Ovary (tissue), 9 donors: ENCODE results near the gene HDGF. TPM values are rescaled to one million over a fixed set of nuclear protein-coding genes. Genes with fewer than 3 reads are reported as not detected.

Source experiments
- DNase-seq, 5 donors: peaks; one replicate each; pipeline ENCODE4 v3.0.0-alpha.2; 2019 to 2020
- H3K27ac ChIP-seq, 2 donors: fragments of 200-600 bp; one replicate each; pipeline versions ENCODE4 v1.5.1 to v1.8.0; 2019 to 2022
- H3K27me3 ChIP-seq: fragments of 200-600 bp; one replicate; pipeline ENCODE4 v1.8.0; 2022
- H3K36me3 ChIP-seq: fragments of 200-600 bp; sonication (generic); one replicate; pipeline ENCODE4 v1.5.1; 2019
- H3K4me1 ChIP-seq: one replicate; pipeline ENCODE4 v1.8.1; 2013; ENCODE audit warnings: mild to moderate bottlenecking, moderate library complexity; ENCODE audit not compliant: insufficient read depth
- H3K4me3 ChIP-seq: fragments of 200-600 bp; sonication (generic); one replicate; pipeline ENCODE4 v1.5.1; 2017
- H3K9me3 ChIP-seq, 2 donors: fragments of 200-600 bp in 1 of 2; sonication (generic) in 1 of 2; one replicate each; pipeline versions ENCODE4 v1.5.1 to v1.8.1; 2013 to 2019; ENCODE audit warnings: mild to moderate bottlenecking in 1 of 2, moderate library complexity in 1 of 2
- EP300 ChIP-seq: sonication (generic); formaldehyde crosslinking; IDR thresholded peaks from one replicate; pipeline ENCODE4 v1.6.1; 2017; ENCODE audit warnings: antibody characterized with exemption
- POLR2A ChIP-seq: fragments of 450-650 bp; IDR thresholded peaks from one replicate; pipeline ENCODE4 v1.6.1; 2017; ENCODE audit warnings: antibody characterized with exemption, mild to moderate bottlenecking, moderate library complexity
- WGBS, 3 donors: extraction: QIAGEN DNeasy Blood & Tissue Kit in 1 of 3; methylation state at CpG; one replicate each; pipeline versions ENCODE4 v1.1.5 to v1.1.7; 2013 to 2017; 5-methylcytosine and 5-hydroxymethylcytosine counted together
- intact Hi-C, 4 donors: fragments of 100-400 bp; cut with DNase I; formaldehyde crosslinking; loops; one replicate each; pipeline versions ENCODE4 v1.11.0 to v1.15.1; 2022 to 2023
- polyA plus RNA-seq, 2 donors: library from polyadenylated mRNA; stranded (reverse); fragments of 200-250 nt in 1 of 2; fragments of 350-450 nt in 1 of 2; fragmentation: Illumina TruSeq in 1 of 2; extraction: RNeasy Lipid Tissue Mini Kit (QIAGEN cat#74804) in 1 of 2; gene quantifications; one replicate each; pipeline ENCODE4 v1.2.3, GENCODE V29; 2013 to 2014
- total RNA-seq, 7 donors: library from RNA; depleted of rRNA in 2 of 7; stranded (reverse); fragments of >200 nt in 2 of 7; fragmentation: NEBNext Ultra II Directional in 3 of 7; extraction: Animal tissue kit (Norgen Biotek cat#: 25700) in 3 of 7; gene quantifications; one replicate each; pipeline versions ENCODE4 v1.1.0 to v1.2.4, GENCODE V29; 2016 to 2023
- TF ChIP-seq, protein P1 (sequence below), 3 donors: fragments of 450-650 bp in 2 of 3; fragments of 200-600 bp in 1 of 3; IDR thresholded peaks; one replicate each; pipeline versions ENCODE4 v1.5.1 to v1.8.0; 2016 to 2022; ENCODE audit warnings: antibody characterized with exemption in 3 of 3, mild to moderate bottlenecking in 1 of 3
- donor health status: DM: no; HTN: no; CAD: no; lungs with moderate emphysema.
- donor health status: DM: no; HTN: no; CAD: no.
- donor health status: Bipolar disorder and iron deficiency.
- donor health status: DM: yes; HTN: yes; CAD: no.
- donor health status: DM: no; HTN: no; CAD: no.
- donor health status: DM: yes; HTN: yes; CAD: no.

HDGF gene
- total and polyA plus RNA-seq, 9 donors: 81.1 to 184 (median 146) TPM

DNA sequence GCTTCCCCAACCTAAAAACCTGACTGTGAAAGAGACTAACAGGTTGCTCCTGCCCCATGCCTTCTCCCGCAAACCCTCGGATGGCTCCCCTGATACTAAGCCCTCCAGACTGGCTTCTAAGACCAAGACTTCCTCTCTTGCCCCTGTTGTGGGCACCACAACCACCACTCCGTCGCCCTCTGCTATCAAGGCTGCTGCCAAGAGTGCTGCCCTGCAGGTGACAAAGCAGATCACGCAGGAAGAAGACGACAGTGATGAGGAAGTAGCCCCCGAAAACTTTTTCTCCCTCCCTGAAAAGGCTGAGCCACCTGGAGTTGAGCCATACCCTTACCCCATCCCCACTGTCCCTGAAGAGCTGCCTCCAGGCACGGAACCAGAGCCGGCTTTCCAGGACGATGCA lies 35.2 kb upstream of the HDGF start:
- intact Hi-C loops: no loop called here
- no peak overlapping the region for H3K27ac ChIP-seq
- H3K4me1 ChIP-seq: peaks cover under 1% of the 10 kb centered on the region
- H3K4me3 ChIP-seq: no peak overlapping the region
- H3K9me3 ChIP-seq: no peaks in the 10 kb centered on the region
- H3K27me3 ChIP-seq: no peaks in the 10 kb centered on the region
- DNase-seq: no peak
- WGBS, 3 donors: 90 to 91% (median 91%) methylated on average over 9 to 10 of the region's 10 CpGs
- TF ChIP-seq POLR2A (no peak), EP300 (no peak)
- TF ChIP-seq, protein P1, sequence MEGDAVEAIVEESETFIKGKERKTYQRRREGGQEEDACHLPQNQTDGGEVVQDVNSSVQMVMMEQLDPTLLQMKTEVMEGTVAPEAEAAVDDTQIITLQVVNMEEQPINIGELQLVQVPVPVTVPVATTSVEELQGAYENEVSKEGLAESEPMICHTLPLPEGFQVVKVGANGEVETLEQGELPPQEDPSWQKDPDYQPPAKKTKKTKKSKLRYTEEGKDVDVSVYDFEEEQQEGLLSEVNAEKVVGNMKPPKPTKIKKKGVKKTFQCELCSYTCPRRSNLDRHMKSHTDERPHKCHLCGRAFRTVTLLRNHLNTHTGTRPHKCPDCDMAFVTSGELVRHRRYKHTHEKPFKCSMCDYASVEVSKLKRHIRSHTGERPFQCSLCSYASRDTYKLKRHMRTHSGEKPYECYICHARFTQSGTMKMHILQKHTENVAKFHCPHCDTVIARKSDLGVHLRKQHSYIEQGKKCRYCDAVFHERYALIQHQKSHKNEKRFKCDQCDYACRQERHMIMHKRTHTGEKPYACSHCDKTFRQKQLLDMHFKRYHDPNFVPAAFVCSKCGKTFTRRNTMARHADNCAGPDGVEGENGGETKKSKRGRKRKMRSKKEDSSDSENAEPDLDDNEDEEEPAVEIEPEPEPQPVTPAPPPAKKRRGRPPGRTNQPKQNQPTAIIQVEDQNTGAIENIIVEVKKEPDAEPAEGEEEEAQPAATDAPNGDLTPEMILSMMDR (IDR thresholded peaks at IDR 0.05): no peak
- no peaks in the 10 kb centered on the region for H3K36me3 ChIP-seq

GRCh38 chr1:156785458-156785857 lies 34.0 kb upstream of the HDGF start:
- DNase-seq: no peak
- no peak overlapping the region for H3K4me3 ChIP-seq
- H3K9me3 ChIP-seq: no peaks in the 10 kb centered on the region
- H3K36me3 ChIP-seq: no peaks in the 10 kb centered on the region
- 91 to 92% (median 91%) methylated on average over 6 of the region's 6 CpGs for WGBS, 3 donors
- intact Hi-C loops: no loop called here
- peaks cover 1% of the 10 kb centered on the region for H3K4me1 ChIP-seq
- no peaks in the 10 kb centered on the region for H3K27me3 ChIP-seq
- H3K27ac ChIP-seq: no peak overlapping the region
- no peak for TF ChIP-seq POLR2A
- TF ChIP-seq EP300: no peak
- TF ChIP-seq, protein P1 (IDR thresholded peaks at IDR 0.05): no peak

GRCh38 chr1:156781585-156782186 lies 30.2 kb upstream of the HDGF start:
- no peak overlapping the region for H3K27ac ChIP-seq
- peaks cover 4% of the 10 kb centered on the region for H3K4me1 ChIP-seq
- TF ChIP-seq EP300: no peak
- TF ChIP-seq, protein P1 (IDR thresholded peaks at IDR 0.05): no peak
- TF ChIP-seq POLR2A: no peak
- peak in 1 of 5 donors; percentile 39 for DNase-seq
- H3K27me3 ChIP-seq: no peaks in the 10 kb centered on the region
- intact Hi-C loops: no loop called here
- H3K9me3 ChIP-seq: no peaks in the 10 kb centered on the region
- H3K4me3 ChIP-seq: no peak overlapping the region
- no peaks in the 10 kb centered on the region for H3K36me3 ChIP-seq

- 35 to 45% (median 39%) methylated on average over 1 of the region's 1 CpG for WGBS, 3 donors
- no peak for DNase-seq
- Histone ChIP-seq H3K4me1 (peaks cover 11% of the 10 kb centered on the region), H3K27me3 (no peaks in the 10 kb centered on the region), H3K27ac (no peak overlapping the region), H3K9me3 (no peaks in the 10 kb centered on the region), H3K4me3 (no peak overlapping the region), H3K36me3 (no peaks in the 10 kb centered on the region)
- intact Hi-C loops: loop anchor here in 2 of 4 donors (5.0 to 10.0 kb wide), 2 partner anchors 107 to 370 kb away; no protein-coding TSS in a partner anchor
- TF ChIP-seq, protein P1 (IDR thresholded peaks at IDR 0.05): no peak
- TF ChIP-seq EP300 (no peak), POLR2A (no peak)
Observed at GRCh38 chr1:156777573-156777972, 26.1 kb upstream of the HDGF start.
